ENCODE results near the gene PTGER3.

- TF ChIP-seq CTCF (conservative IDR thresholded peaks at IDR 0.05; ENCODE audit: low read depth, low read length), result no peak
- no peak for TF ChIP-seq POLR2A (IDR thresholded peaks at IDR 0.05; ENCODE audit: low read depth, low read length)
- TF ChIP-seq, protein P1, sequence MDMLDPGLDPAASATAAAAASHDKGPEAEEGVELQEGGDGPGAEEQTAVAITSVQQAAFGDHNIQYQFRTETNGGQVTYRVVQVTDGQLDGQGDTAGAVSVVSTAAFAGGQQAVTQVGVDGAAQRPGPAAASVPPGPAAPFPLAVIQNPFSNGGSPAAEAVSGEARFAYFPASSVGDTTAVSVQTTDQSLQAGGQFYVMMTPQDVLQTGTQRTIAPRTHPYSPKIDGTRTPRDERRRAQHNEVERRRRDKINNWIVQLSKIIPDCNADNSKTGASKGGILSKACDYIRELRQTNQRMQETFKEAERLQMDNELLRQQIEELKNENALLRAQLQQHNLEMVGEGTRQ (IDR thresholded peaks at IDR 0.05; ENCODE audit: low read depth, low read length), result no peak
- TF ChIP-seq MXI1 (IDR thresholded peaks at IDR 0.05; ENCODE audit: borderline replicate concordance, low read depth, low read length), result no peak
- no peak for TF ChIP-seq RAD21 (IDR thresholded peaks at IDR 0.05; ENCODE audit: low read length)
- no peak for TF ChIP-seq CEBPB (IDR thresholded peaks at IDR 0.05; ENCODE audit: low read depth, low read length)
- TF ChIP-seq FOS (IDR thresholded peaks at IDR 0.05; ENCODE audit: low read depth, low read length), result no peak
- TF ChIP-seq SMC3 (IDR thresholded peaks at IDR 0.05; ENCODE audit: low read depth, low read length), result no peak
- TF ChIP-seq CHD1 (IDR thresholded peaks at IDR 0.05; ENCODE audit: low read depth, low read length), result no peak
- TF ChIP-seq NFE2L2 (IDR thresholded peaks at IDR 0.05; ENCODE audit: low read depth, low read length), result no peak
- TF ChIP-seq, protein P2, sequence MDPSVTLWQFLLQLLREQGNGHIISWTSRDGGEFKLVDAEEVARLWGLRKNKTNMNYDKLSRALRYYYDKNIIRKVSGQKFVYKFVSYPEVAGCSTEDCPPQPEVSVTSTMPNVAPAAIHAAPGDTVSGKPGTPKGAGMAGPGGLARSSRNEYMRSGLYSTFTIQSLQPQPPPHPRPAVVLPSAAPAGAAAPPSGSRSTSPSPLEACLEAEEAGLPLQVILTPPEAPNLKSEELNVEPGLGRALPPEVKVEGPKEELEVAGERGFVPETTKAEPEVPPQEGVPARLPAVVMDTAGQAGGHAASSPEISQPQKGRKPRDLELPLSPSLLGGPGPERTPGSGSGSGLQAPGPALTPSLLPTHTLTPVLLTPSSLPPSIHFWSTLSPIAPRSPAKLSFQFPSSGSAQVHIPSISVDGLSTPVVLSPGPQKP (IDR thresholded peaks at IDR 0.05; ENCODE audit: borderline replicate concordance, low read depth, low read length), result no peak
- TF ChIP-seq MAFK (IDR thresholded peaks at IDR 0.05; ENCODE audit: low read depth, low read length), result no peak
Observed at GRCh38 chr1:70930062-70930461, 117.6 kb downstream of the PTGER3 start.
